Measurements from ENCODE around the gene CRTC1. TPM values are rescaled to one million over a fixed set of nuclear protein-coding genes. Genes with fewer than 3 reads are reported as not detected.

Gene CRTC1
- total RNA-seq, 1 experiment from 2014 or later = 19.0 TPM

- H4K20me1 ChIP-seq (ENCODE audit: control insufficient read depth, insufficient read depth, insufficient read length) = no peaks in the 10 kb centered on the region
- peaks cover 62% of the 10 kb centered on the region for H3K27me3 ChIP-seq (ENCODE audit: insufficient read depth, low read length)
Measured at GRCh38 chr19:18776288-18776594, 92.8 kb downstream of the CRTC1 start.

More at GRCh38 chr19:18776288-18776594, 92.8 kb downstream of the CRTC1 start:
- H3K4me1 Mint-ChIP-seq = peaks cover 4 to 9% of the 10 kb centered on the region in 2 experiments; a peak in 3 of 4 replicates
- no peaks in the 10 kb centered on the region for H3K23me2 ChIP-seq (ENCODE audit: insufficient read length, low read depth, low read length, poor library complexity, severe bottlenecking)
- no peaks in the 10 kb centered on the region for H3K79me1 ChIP-seq (ENCODE audit: insufficient read depth, low read depth, low read length, poor library complexity, severe bottlenecking)
- no peaks in the 10 kb centered on the region for H3K36me3 Mint-ChIP-seq (ENCODE audit: insufficient read depth in 1 of 3, low read depth in 3 of 3)
- WGBS (ENCODE audit: extremely low coverage, insufficient read length, low lambda C conversion rate) = no CpG with 5 or more reads among the region's 8 CpGs
- H3K56ac ChIP-seq (ENCODE audit: insufficient read length, low read depth, low read length) = no peak overlapping the region
- no peaks in the 10 kb centered on the region for H3K79me2 ChIP-seq (ENCODE audit: insufficient read depth, low read length)
- no peaks in the 10 kb centered on the region for H3K9me3 ChIP-seq (ENCODE audit: control insufficient read depth, low read depth, low read length)
- no peak overlapping the region for H3K4me2 ChIP-seq (ENCODE audit: insufficient read depth, insufficient read length, low read length)
- H3K27me3 Mint-ChIP-seq (ENCODE audit: low read depth) = peaks cover 96% of the 10 kb centered on the region
- no peak overlapping the region for H2BK5ac ChIP-seq (ENCODE audit: insufficient read length, low read length)
- H4K8ac ChIP-seq (replicated peaks; ENCODE audit: insufficient read length, low read depth, low read length) = no peak overlapping the region
- H3K4me3 Mint-ChIP-seq = peak overlapping the region in 1 of 2 experiments; percentile 32; a peak in 1 of 5 replicates
- H2AK5ac ChIP-seq (ENCODE audit: insufficient read length, low read length) = no peak overlapping the region
- H3K18ac ChIP-seq (ENCODE audit: insufficient read length, low read depth, low read length) = no peak overlapping the region
- TF ChIP-seq CTCF (conservative IDR thresholded peaks at IDR 0.05) = peak; percentile 44; the same call in 2 of the 3 replicates
- no peaks in the 10 kb centered on the region for H3K9me3 Mint-ChIP-seq
- no peaks in the 10 kb centered on the region for H3K4me1 ChIP-seq (ENCODE audit: insufficient read depth, low read length)
- H2BK120ac ChIP-seq (ENCODE audit: low read depth, low read length, poor library complexity, severe bottlenecking) = no peak overlapping the region
- H3K23ac ChIP-seq (ENCODE audit: insufficient read length, low read depth, low read length) = no peak overlapping the region
- no peak overlapping the region for H3K9ac ChIP-seq (ENCODE audit: extremely low read depth, insufficient read length, low read length)
- no peak overlapping the region for H3T11ph ChIP-seq (ENCODE audit: low read length)
- H3K14ac ChIP-seq (ENCODE audit: insufficient read depth, low read length) = no peak overlapping the region; the same call in 1 of the 2 replicates
- no peak overlapping the region for H4K91ac ChIP-seq (ENCODE audit: insufficient read length, low read depth, low read length)
- no peak overlapping the region for H2BK20ac ChIP-seq (ENCODE audit: low read depth, low read length, poor library complexity, severe bottlenecking)
- H2BK12ac ChIP-seq (ENCODE audit: insufficient read length, low read depth, low read length) = no peak overlapping the region
- H3K4ac ChIP-seq (ENCODE audit: low read depth, low read length) = no peak overlapping the region
- H4K5ac ChIP-seq (ENCODE audit: insufficient read length, low read depth, low read length) = no peak overlapping the region
- H2BK15ac ChIP-seq (ENCODE audit: low read depth, low read length) = no peak overlapping the region
- DNase-seq = no peak
- H3K27ac Mint-ChIP-seq = no peak overlapping the region
- H2AFZ ChIP-seq (ENCODE audit: low read length) = no peak overlapping the region
- no peak overlapping the region for H3K27ac ChIP-seq (ENCODE audit: insufficient read length, low read depth, low read length)

Measured in H9 (cell line).